Body of pancreas (tissue), 4 donors: ENCODE data around the gene MBD2. TPM values are rescaled to one million over a fixed set of nuclear protein-coding genes. Genes with fewer than 3 reads are reported as not detected.
"Not testable (repeated sequence)": the region's sequence is repeated elsewhere in the genome, so short reads cannot be mapped to it uniquely, and the experiment has no call there.

Source experiments
- ATAC-seq: fragments of 150-250 bp; one replicate; pipeline ENCODE4 v1.9.1; 2016
- DNase-seq, 4 donors: peaks; one replicate each; pipeline ENCODE4 v3.0.0-alpha.2; 2019
- H3K27ac ChIP-seq, 4 donors: fragments of 200-600 bp; sonication (generic); 1 replicate in 3 of 4; 2 replicates in 1 of 4; pipeline versions ENCODE4 v1.5.1 to v1.6.1; 2016 to 2019; ENCODE audit warnings: mild to moderate bottlenecking in 1 of 4, mixed read lengths in 1 of 4, moderate library complexity in 1 of 4
- H3K27me3 ChIP-seq, 2 donors: fragments of 200-600 bp; sonication (generic); one replicate each; pipeline ENCODE4 v1.6.0; 2016; ENCODE audit warnings: mild to moderate bottlenecking in 1 of 2
- H3K36me3 ChIP-seq, 2 donors: fragments of 200-600 bp; sonication (generic); replicated peaks in 1 of 2; 2 replicates each; pipeline ENCODE4 v1.5.1; 2016; ENCODE audit warnings: low read depth in 2 of 2; ENCODE audit not compliant: insufficient read depth in 1 of 2
- H3K4me1 ChIP-seq: fragments of 200-600 bp; sonication (generic); one replicate; pipeline ENCODE4 v1.6.0; 2016
- H3K4me3 ChIP-seq, 2 donors: fragments of 200-600 bp; sonication (generic); 1 replicate in 1 of 2; 2 replicates in 1 of 2; pipeline ENCODE4 v1.5.1; 2016 to 2019
- H3K9me3 ChIP-seq, 3 donors: fragments of 200-600 bp; sonication (generic); 1 replicate in 2 of 3; 2 replicates in 1 of 3; pipeline ENCODE4 v1.5.1; 2016
- POLR2A ChIP-seq, 3 donors: fragments of 450-650 bp; IDR thresholded peaks; one replicate each; pipeline ENCODE4 v1.6.1; 2016; ENCODE audit warnings: antibody characterized with exemption in 3 of 3, mild to moderate bottlenecking in 2 of 3
- WGBS, 2 donors: methylation state at CpG; one replicate each; pipeline ENCODE4 v1.1.5; 2017; 5-methylcytosine and 5-hydroxymethylcytosine counted together
- intact Hi-C: fragments of 100-400 bp; cut with DNase I; formaldehyde crosslinking; loops from one replicate; pipeline ENCODE4 v1.15.1; 2023
- total RNA-seq, 2 donors: library from RNA; depleted of rRNA; stranded (reverse); fragments of >200 nt; gene quantifications; one replicate each; pipeline ENCODE4 v1.1.0, GENCODE V29; 2016
- TF ChIP-seq, protein P1 (sequence below), 7 experiments: fragments of 450-650 bp in 4 of 7; fragments of 200-600 bp in 3 of 7; sonication (generic) in 3 of 7; IDR thresholded peaks; one replicate each; pipeline ENCODE4 v1.5.1; 2016 to 2019; ENCODE audit warnings: antibody characterized with exemption in 7 of 7

Gene MBD2
- total RNA-seq, 2 donors from 2014 or later: 26.4 to 29.1 TPM

DNA sequence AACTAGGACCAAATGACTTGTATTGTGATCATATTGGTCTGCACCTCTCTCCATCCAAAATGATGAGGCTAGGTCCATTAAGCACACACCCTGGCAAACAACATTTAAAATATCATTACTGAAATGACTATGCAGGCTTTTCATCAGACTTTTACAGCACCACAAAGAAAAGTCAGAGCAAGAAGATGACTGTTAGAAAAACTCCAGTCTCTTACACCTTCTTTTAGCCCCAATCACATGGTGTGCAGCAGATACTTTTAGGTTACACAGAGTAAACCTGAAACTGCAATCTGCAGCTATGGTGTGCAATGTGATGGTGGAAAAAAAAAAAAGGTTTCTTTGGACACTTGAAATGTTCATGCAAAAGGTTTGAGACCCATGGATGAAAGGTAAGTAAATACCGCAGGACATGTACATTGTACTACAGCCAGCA is 39.5 kb upstream of the MBD2 start:
- no peak overlapping the region for H3K4me3 ChIP-seq
- intact Hi-C loops: no loop called here
- WGBS, 2 donors: 40 to 71% methylated on average over 1 of the region's 1 CpG
- H3K4me1 ChIP-seq: peaks cover 12% of the 10 kb centered on the region
- H3K36me3 ChIP-seq: no peaks in the 10 kb centered on the region
- DNase-seq (no peak), ATAC-seq (no peak)
- H3K27me3 ChIP-seq: no peaks in the 10 kb centered on the region
- TF ChIP-seq POLR2A (IDR thresholded peaks at IDR 0.05): no peak
- TF ChIP-seq, protein P1, sequence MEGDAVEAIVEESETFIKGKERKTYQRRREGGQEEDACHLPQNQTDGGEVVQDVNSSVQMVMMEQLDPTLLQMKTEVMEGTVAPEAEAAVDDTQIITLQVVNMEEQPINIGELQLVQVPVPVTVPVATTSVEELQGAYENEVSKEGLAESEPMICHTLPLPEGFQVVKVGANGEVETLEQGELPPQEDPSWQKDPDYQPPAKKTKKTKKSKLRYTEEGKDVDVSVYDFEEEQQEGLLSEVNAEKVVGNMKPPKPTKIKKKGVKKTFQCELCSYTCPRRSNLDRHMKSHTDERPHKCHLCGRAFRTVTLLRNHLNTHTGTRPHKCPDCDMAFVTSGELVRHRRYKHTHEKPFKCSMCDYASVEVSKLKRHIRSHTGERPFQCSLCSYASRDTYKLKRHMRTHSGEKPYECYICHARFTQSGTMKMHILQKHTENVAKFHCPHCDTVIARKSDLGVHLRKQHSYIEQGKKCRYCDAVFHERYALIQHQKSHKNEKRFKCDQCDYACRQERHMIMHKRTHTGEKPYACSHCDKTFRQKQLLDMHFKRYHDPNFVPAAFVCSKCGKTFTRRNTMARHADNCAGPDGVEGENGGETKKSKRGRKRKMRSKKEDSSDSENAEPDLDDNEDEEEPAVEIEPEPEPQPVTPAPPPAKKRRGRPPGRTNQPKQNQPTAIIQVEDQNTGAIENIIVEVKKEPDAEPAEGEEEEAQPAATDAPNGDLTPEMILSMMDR (IDR thresholded peaks at IDR 0.05): no peak
- no peak overlapping the region for H3K27ac ChIP-seq
- H3K9me3 ChIP-seq: no peaks in the 10 kb centered on the region

DNA sequence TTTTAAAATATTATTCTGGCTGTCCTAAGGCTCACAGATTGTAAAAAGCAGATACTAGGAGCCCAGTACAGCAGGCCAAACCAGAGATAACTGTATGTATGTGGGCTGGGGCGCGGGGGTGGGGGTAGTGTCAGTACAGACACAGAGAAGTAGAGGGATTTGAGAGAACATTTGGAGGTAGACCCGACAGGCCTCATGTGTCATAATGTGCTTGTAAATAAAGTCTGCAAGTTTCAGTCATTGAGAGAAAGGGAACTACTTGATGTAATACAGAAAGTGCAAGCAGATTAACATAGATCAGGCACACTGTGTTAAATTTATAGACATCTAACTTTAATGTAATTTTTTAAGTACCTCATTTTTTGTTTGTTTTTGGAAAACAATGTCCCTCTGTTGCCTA is 37.4 kb upstream of the MBD2 start:
- TF ChIP-seq, protein P1 (IDR thresholded peaks at IDR 0.05): no peak
- no peak for TF ChIP-seq POLR2A (IDR thresholded peaks at IDR 0.05)
- no peak overlapping the region for H3K4me3 ChIP-seq
- ATAC-seq (no peak), DNase-seq (peak in 1 of 4 donors; percentile 53)
- H3K9me3 ChIP-seq: no peaks in the 10 kb centered on the region
- H3K27ac ChIP-seq: peak overlapping the region in 1 of 4 donors; percentile 70
- WGBS, 2 donors: 77% methylated on average over 3 of the region's 3 CpGs
- peaks cover 18% of the 10 kb centered on the region for H3K4me1 ChIP-seq
- intact Hi-C loops: no loop called here
- no peaks in the 10 kb centered on the region for H3K27me3 ChIP-seq
- H3K36me3 ChIP-seq: no peaks in the 10 kb centered on the region

DNA sequence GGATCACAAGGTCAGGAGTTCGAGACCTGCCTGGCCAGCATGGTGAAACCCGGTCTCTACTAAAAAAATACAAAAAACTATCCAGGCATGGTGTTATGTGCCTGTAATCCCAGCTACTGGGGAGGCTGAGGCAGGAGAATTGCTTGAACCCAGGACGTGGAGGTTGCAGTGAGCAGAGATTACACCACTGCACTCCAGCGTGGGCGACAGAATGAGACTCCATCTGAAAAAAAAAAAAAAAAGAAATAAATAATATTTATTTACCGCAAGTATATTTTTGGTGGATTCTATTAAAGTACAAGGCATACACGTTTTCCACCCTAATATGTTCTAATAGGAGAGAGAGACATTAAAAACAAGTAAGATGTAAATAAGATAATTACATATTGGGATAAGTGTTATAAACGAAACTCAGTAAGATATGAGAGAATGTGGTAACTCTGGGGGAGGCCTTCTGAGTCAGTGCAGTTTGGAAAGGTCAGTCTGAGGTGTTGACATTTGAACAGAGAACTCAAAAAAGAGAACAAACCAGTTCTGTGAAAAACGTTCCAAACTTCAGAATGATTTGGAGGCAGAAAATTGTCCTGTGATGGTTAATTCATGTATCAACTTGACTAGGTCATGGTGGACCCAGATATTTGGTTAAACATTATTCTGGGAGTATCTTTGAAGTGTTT is 36.1 kb upstream of the MBD2 start:
- Histone ChIP-seq H3K27ac (peak overlapping the region in 3 of 4 donors; percentile 16 to 70 (median 47)), H3K4me1 (peaks cover 24% of the 10 kb centered on the region), H3K36me3 (no peaks in the 10 kb centered on the region), H3K4me3 (no peak overlapping the region), H3K27me3 (no peaks in the 10 kb centered on the region), H3K9me3 (no peaks in the 10 kb centered on the region)
- 59% methylated on average over 9 of the region's 9 CpGs for WGBS, 2 donors
- ATAC-seq: peak; percentile 85
- peak in 3 of 4 donors; percentile 23 to 66 (median 32) for DNase-seq
- intact Hi-C loops: no loop called here
- TF ChIP-seq, protein P1 (IDR thresholded peaks at IDR 0.05): no peak
- TF ChIP-seq POLR2A (IDR thresholded peaks at IDR 0.05): no peak

DNA sequence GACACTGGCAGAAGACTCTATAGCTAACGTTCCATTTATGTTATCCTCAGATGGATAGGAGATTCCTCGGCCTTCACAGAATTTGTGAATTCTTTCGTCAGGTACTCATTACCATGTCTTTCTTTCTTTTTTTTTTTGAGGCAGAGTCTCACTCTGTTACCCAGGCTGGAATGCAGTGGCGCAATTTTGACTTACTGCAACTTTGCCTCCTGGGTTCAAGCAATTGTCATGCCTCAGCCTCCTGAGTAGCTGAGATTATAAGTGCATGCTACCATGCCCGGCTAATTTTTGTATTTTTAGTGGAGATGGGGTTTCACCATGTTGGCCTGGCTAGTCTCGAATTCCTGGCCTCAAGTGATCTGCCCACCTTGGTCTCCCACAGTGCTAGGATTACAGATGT is 33.3 kb upstream of the MBD2 start:
- H3K4me3 ChIP-seq, DNase-seq, H3K27me3 ChIP-seq, H3K36me3 ChIP-seq, H3K9me3 ChIP-seq, ATAC-seq, intact Hi-C loops: not testable (repeated sequence)
- Histone ChIP-seq H3K4me1 (peaks cover 39% of the 10 kb centered on the region), H3K27ac (peak overlapping the region in 1 of 4 donors; percentile 3)
- WGBS, 2 donors: 81 to 87% methylated on average over 6 of the region's 6 CpGs

DNA sequence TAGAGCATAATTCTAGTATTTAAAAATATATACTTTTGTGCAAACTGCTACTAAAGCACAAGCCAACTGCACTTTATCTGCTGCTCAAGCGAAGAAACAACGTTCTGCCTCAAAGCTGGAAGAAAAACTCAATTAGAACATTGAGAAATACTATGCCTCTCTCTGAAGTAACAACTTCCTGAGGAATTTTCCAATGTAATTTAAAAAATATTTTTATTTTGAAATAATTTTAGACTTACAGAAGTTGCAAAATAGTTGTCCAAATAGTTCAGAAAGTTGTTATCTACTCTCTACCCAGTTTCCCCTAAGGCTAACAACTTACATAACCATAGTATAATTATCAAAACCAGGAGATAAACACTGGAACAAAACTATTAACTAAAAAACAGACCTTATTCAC is 32.5 kb upstream of the MBD2 start:
- intact Hi-C loops: no loop called here
- no peaks in the 10 kb centered on the region for H3K27me3 ChIP-seq
- ATAC-seq (no peak), DNase-seq (no peak)
- WGBS, 2 donors: 23 to 36% methylated on average over 2 of the region's 2 CpGs
- peaks cover 39% of the 10 kb centered on the region for H3K4me1 ChIP-seq
- H3K9me3 ChIP-seq: no peaks in the 10 kb centered on the region
- H3K4me3 ChIP-seq: no peak overlapping the region
- TF ChIP-seq, protein P1 (IDR thresholded peaks at IDR 0.05): no peak
- no peak for TF ChIP-seq POLR2A (IDR thresholded peaks at IDR 0.05)
- no peaks in the 10 kb centered on the region for H3K36me3 ChIP-seq
- peak overlapping the region in 2 of 4 donors; percentile 3 to 56 for H3K27ac ChIP-seq
